H1 (cell line): Measurements from ENCODE around the gene IDI1. TPM values are rescaled to one million over a fixed set of nuclear protein-coding genes. Genes with fewer than 3 reads are reported as not detected.

ENCODE experiments used
- CHD7 ChIP-seq: fragments of 300-600 bp; sonication (generic); IDR thresholded peaks from 2 replicates; pipeline ENCODE4 v1.7.1; 2012; ENCODE audit warnings: low read length, moderate library complexity, mild to moderate bottlenecking, inconsistent platforms; ENCODE audit not compliant: insufficient replicate concordance
- KDM4A ChIP-seq: IDR thresholded peaks from one replicate; pipeline ENCODE4 v1.7.1; 2012; ENCODE audit warnings: low read depth, mild to moderate bottlenecking, moderate library complexity, low read length, inconsistent platforms; ENCODE audit not compliant: severe bottlenecking
- RAD21 ChIP-seq, 2 experiments: IDR thresholded peaks in 1 of 2; conservative IDR thresholded peaks in 1 of 2; 2 replicates each; pipeline ENCODE4 v1.6.1; 2011; ENCODE audit warnings: low read depth in 2 of 2, low read length in 2 of 2, improper control_type of control experiment in 1 of 2, inconsistent platforms in 1 of 2, mild to moderate bottlenecking in 1 of 2, moderate library complexity in 1 of 2
- RFX5 ChIP-seq: IDR thresholded peaks from 2 replicates; pipeline ENCODE4 v1.6.1; 2011; ENCODE audit warnings: low read depth, low read length, improper control_type of control experiment, borderline replicate concordance
- polyA plus RNA-seq, 7 experiments: library from polyadenylated mRNA; depleted of rRNA in 3 of 7; stranded (reverse) in 5 of 7; unstranded in 2 of 7; fragments of >200 nt in 5 of 7; fragments of 200-250 nt in 2 of 7; gene quantifications; 1 replicate in 5 of 7; 2 replicates in 1 of 7; 4 replicates in 1 of 7; pipeline versions ENCODE4 v1.2.1 to v1.2.3, GENCODE V29; 2011 to 2013; ENCODE audit warnings: missing spikeins in 2 of 7, mixed read lengths in 2 of 7
- total RNA-seq: library from RNA; stranded (reverse); fragmentation: NEBNext Ultra II Directional; extraction: Animal tissue kit (Norgen Biotek cat#: 25700); gene quantifications from 2 replicates; pipeline ENCODE4 v1.2.1, GENCODE V29; 2021

IDI1 gene
- total and polyA plus RNA-seq, 2 of the 8 experiments (the other 6 are each of a cell fraction or from before 2014, with no cell fraction given), result 35.3 to 56.6 TPM

GRCh38 chr10:1085258-1085657 is 36.3 kb upstream of the IDI1 start (continued):
- TF ChIP-seq CHD7 (no peak), RFX5 (no peak), RAD21 (IDR thresholded peaks at IDR 0.05 in 1 of 2, conservative IDR thresholded peaks at IDR 0.05 in 1 of 2; ENCODE audit: low read depth in 2 of 2, low read length in 2 of 2) (no peak), KDM4A (no peak)
